RWPE1 (cell line): Measurements from ENCODE around the gene CDX1.
A peak's percentile ranks its signal among the peaks of the same experiment; 100 is the strongest.

Experiments
- CTCF ChIA-PET: fragments of 350-600 bp; sonication (Branson Sonifier 250); formaldehyde crosslinking; extraction: SDS; loops from one replicate; lab custom pipeline; 2021; lab: Yijun Ruan, JAX
- POLR2A ChIA-PET: fragments of 400-600 bp; formaldehyde crosslinking; extraction: SDS; loops from one replicate; lab custom pipeline; 2020; ENCODE audit warnings: antibody characterized with exemption; ENCODE audit not compliant: low non-redundant PET; lab: Yijun Ruan, JAX
- DNase-seq: peaks from one replicate; pipeline ENCODE4 v3.0.0; 2012; ENCODE audit warnings: low spot score
- H3K27ac ChIP-seq: fragments of 450-650 bp; 2 replicates; pipeline ENCODE4 v1.5.1; 2017
- CTCF ChIP-seq: fragments of 450-650 bp; conservative IDR thresholded peaks from 2 replicates; pipeline ENCODE4 v1.5.1; 2017; ENCODE audit warnings: low read depth, mild to moderate bottlenecking

CDX1 gene

GRCh38 chr5:150120617-150121447 is 45.7 kb upstream of the CDX1 start:
- no peak for TF ChIP-seq CTCF
- ChIA-PET CTCF (interaction anchor here (0.6 to 0.7 kb wide), 4 partner anchors 45 to 245 kb away, joined by 3 to 8 read pairs (median 5); no protein-coding TSS in a partner anchor), POLR2A (no interaction called here)
- H3K27ac ChIP-seq: no peak overlapping the region
- no peak for DNase-seq

- CTCF ChIA-PET: interaction anchor here (0.6 to 1.9 kb wide), 8 partner anchors 12 to 295 kb away, joined by 3 to 8 read pairs (median 4); no protein-coding TSS in a partner anchor
- no peak for TF ChIP-seq CTCF
- POLR2A ChIA-PET: no interaction called here
- no peak for DNase-seq
- H3K27ac ChIP-seq: no peak overlapping the region
Observed at GRCh38 chr5:150121448-150122157, 45.0 kb upstream of the CDX1 start.

GRCh38 chr5:150122158-150122510 is 44.4 kb upstream of the CDX1 start:
- TF ChIP-seq CTCF: no peak; the same call in 1 of the 2 replicates
- H3K27ac ChIP-seq: no peak overlapping the region
- ChIA-PET CTCF (interaction anchor here (0.5 to 1.9 kb wide), 9 partner anchors 13 to 295 kb away, joined by 3 to 8 read pairs (median 4); no protein-coding TSS in a partner anchor), POLR2A (no interaction called here)
- DNase-seq: peak; percentile 59

- DNase-seq: no peak
- ChIA-PET CTCF (interaction anchor here (0.5 to 1.9 kb wide), 9 partner anchors 13 to 294 kb away, joined by 3 to 8 read pairs (median 4); no protein-coding TSS in a partner anchor), POLR2A (no interaction called here)
- H3K27ac ChIP-seq: no peak overlapping the region
- TF ChIP-seq CTCF: no peak
Observed at GRCh38 chr5:150122536-150123481, 43.8 kb upstream of the CDX1 start.

GRCh38 chr5:150123542-150123941 is 43.0 kb upstream of the CDX1 start:
- CTCF ChIA-PET: interaction anchor here (1.7 to 1.9 kb wide), 2 partner anchors 15 to 286 kb away, joined by 4 to 8 read pairs; no protein-coding TSS in a partner anchor
- POLR2A ChIA-PET: no interaction called here
- no peak for TF ChIP-seq CTCF

More at GRCh38 chr5:150123542-150123941, 43.0 kb upstream of the CDX1 start:
- H3K27ac ChIP-seq: no peak overlapping the region
- no peak for DNase-seq
